Lower leg skin (tissue), 4 donors: ENCODE measurements around the gene TESK1. TPM values are rescaled to one million over a fixed set of nuclear protein-coding genes. Genes with fewer than 3 reads are reported as not detected.

ENCODE experiments used
- DNase-seq, 2 donors: peaks; one replicate each; pipeline ENCODE4 v3.0.0-alpha.2; 2019; ENCODE audit warnings: low spot score in 2 of 2
- H3K4me3 ChIP-seq: fragments of 200-600 bp; sonication (generic); 2 replicates; pipeline ENCODE4 v1.5.1; 2017; ENCODE audit warnings: mild to moderate bottlenecking, low read depth; ENCODE audit not compliant: poor library complexity, severe bottlenecking
- CTCF ChIP-seq, 3 donors: fragments of 450-650 bp; IDR thresholded peaks; one replicate each; pipeline ENCODE4 v1.5.1; 2016; ENCODE audit warnings: antibody characterized with exemption in 3 of 3, mild to moderate bottlenecking in 3 of 3, moderate library complexity in 2 of 3
- POLR2A ChIP-seq, 2 donors: fragments of 450-650 bp; IDR thresholded peaks; one replicate each; pipeline ENCODE4 v1.6.1; 2016 to 2017; ENCODE audit warnings: antibody characterized with exemption in 2 of 2, mild to moderate bottlenecking in 1 of 2, moderate library complexity in 1 of 2
- WGBS, 2 donors: methylation state at CpG; one replicate each; pipeline ENCODE4 v1.1.5; 2018; 5-methylcytosine and 5-hydroxymethylcytosine counted together
- intact Hi-C: fragments of 100-400 bp; cut with DNase I; formaldehyde crosslinking; loops from one replicate; pipeline ENCODE4 v1.15.0; 2023; ENCODE audit warnings: low total_unique reads
- total RNA-seq, 4 donors: library from RNA; depleted of rRNA; stranded (reverse); fragments of >200 nt; gene quantifications; one replicate each; pipeline ENCODE4 v1.1.0, GENCODE V29; 2016

Gene TESK1, protein sequence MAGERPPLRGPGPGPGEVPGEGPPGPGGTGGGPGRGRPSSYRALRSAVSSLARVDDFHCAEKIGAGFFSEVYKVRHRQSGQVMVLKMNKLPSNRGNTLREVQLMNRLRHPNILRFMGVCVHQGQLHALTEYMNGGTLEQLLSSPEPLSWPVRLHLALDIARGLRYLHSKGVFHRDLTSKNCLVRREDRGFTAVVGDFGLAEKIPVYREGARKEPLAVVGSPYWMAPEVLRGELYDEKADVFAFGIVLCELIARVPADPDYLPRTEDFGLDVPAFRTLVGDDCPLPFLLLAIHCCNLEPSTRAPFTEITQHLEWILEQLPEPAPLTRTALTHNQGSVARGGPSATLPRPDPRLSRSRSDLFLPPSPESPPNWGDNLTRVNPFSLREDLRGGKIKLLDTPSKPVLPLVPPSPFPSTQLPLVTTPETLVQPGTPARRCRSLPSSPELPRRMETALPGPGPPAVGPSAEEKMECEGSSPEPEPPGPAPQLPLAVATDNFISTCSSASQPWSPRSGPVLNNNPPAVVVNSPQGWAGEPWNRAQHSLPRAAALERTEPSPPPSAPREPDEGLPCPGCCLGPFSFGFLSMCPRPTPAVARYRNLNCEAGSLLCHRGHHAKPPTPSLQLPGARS
- total RNA-seq: 10 to 100 TPM; 20.8 to 43.5 (median 33.0) TPM

DNA sequence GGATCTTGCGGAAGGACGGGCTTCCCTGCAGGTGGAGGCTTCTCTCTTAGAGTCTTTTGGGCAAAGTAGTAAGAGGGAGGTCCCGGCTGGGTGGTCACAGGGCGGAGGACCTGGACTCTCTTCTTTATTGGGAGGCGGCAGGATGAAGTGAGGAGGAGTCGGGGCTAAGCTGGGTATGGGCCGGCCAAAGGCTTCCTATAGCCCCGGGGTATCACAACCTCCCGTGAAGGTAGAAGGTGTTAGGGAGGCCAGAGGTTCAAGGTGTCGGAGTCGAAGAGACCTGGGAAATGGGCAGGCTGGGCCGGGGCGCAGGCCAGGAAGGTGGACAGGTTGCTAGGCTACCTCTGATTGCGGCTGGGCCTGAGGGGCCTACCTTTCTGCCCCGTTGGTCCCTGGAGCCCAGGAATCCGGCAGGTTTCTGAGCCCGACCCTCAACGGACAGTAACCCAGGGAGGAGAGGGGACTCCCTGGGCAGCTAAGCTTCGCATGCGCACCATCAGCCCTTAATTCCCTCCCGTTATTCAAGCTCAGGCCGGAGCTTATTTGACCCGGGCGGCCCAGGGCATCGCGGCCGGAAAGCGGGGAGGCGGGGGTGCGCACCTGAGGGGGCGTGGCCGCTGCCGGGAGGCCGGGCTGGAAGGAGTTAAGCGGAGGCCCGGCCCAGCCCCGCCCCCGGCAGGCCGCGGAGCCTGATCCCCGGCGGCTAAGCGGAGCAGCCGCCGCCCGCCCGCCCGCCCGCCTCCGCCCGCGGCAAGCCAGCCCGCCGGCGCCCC, at the start of gene TESK1:
TESK1 (plus strand) TSS at position 685 of the 773 bp plus-strand sequence. CDS start 358 bp downstream, outside the sequence.
- WGBS, 2 donors: 0% methylated on average over 27 to 50 of the region's 55 CpGs
- TF ChIP-seq POLR2A (IDR thresholded peaks at IDR 0.05) (no peak), CTCF (IDR thresholded peaks at IDR 0.05) (no peak)
- H3K4me3 ChIP-seq: peak within 1 kb of the TSS; percentile 56
- peak; percentile 58 to 94 for DNase-seq
- intact Hi-C loops: no loop called here

- 86 to 92% methylated on average over 10 of the region's 10 CpGs for WGBS, 2 donors
- H3K4me3 ChIP-seq: no peak overlapping the region
- intact Hi-C loops: no loop called here
- TF ChIP-seq POLR2A (IDR thresholded peaks at IDR 0.05) (no peak), CTCF (IDR thresholded peaks at IDR 0.05) (no peak)
- peak in 1 of 2 donors; percentile 56 for DNase-seq
These were observed 49.2 kb upstream of the TESK1 start for GRCh38 chr9:35555881-35556280.

DNA sequence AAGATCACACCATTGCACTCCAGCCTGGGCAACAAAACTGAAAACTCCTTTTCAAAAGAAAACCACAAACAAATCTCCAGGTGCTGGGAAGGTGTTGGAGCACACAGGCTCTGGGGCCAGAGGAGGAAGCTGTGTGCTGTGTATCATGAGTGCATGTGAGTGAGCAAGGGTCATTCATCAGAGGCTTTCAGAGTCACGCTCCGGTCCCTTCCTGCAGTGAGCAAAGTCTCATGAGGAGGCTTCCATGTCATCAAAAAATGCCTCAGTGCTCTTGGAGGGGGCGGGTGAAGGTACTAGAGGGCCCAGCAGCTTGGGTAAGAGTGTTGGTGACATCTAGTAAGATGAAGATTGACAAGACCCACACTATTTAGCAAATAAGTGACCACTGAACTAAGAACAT, 48.3 kb upstream of the TESK1 start:
- H3K4me3 ChIP-seq: no peak overlapping the region
- 86 to 92% methylated on average over 3 of the region's 3 CpGs for WGBS, 2 donors
- peak in 1 of 2 donors; percentile 45 for DNase-seq
- TF ChIP-seq CTCF (IDR thresholded peaks at IDR 0.05): no peak
- TF ChIP-seq POLR2A (IDR thresholded peaks at IDR 0.05): no peak
- intact Hi-C loops: no loop called here

DNA sequence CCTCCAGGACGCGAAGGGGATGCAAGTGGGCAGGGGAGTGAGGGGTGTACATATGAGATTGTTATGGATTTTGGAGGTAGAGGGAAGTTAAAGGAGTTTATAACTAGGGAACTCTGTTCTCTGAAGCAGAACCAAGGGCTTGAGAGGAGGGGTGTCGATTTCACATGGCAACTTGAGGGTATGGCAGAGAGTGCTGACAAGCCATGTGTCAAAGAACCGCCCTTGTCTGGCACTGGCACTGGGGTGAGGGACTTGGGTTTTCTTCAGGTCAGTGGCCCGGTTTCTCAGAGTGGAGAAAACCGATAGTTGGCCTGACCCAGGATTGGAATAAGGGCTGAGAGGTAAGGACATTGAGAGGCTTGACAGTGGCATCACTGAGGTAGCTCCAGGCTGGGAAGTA, 47.7 kb upstream of the TESK1 start:
- no peak for DNase-seq
- TF ChIP-seq CTCF (IDR thresholded peaks at IDR 0.05) (no peak), POLR2A (IDR thresholded peaks at IDR 0.05) (no peak)
- 64 to 73% methylated on average over 6 of the region's 6 CpGs for WGBS, 2 donors
- H3K4me3 ChIP-seq: no peak overlapping the region
- intact Hi-C loops: no loop called here

- 97 to 98% methylated on average over 9 to 10 of the region's 11 CpGs for WGBS, 2 donors
- no peak overlapping the region for H3K4me3 ChIP-seq
- DNase-seq: no peak
- intact Hi-C loops: no loop called here
- no peak for TF ChIP-seq CTCF (IDR thresholded peaks at IDR 0.05)
- TF ChIP-seq POLR2A (IDR thresholded peaks at IDR 0.05): no peak
These were observed 46.9 kb upstream of the TESK1 start for GRCh38 chr9:35558185-35558584.
